Activated T-cell treated with anti-CD3 and anti-CD28 coated beads, Interleukin-2, amount 50 U/mL, for 4 hours (primary cell): ENCODE data around the gene FAM210A. TPM values are rescaled to one million over a fixed set of nuclear protein-coding genes. Genes with fewer than 3 reads are reported as not detected.

ENCODE experiments used
- ATAC-seq, 2 donors: fragments of 200-7000 bp; cut with Tn5 transposase; one replicate each; pipeline ENCODE4 v1.10.0; 2021
- DNase-seq: peaks from one replicate; pipeline ENCODE4 v3.0.0-alpha.2; 2020
- H3K27me3 Mint-ChIP-seq: one replicate; pipeline ENCODE4 v1.8.0; 2021; ENCODE audit warnings: low read depth, mixed read lengths
- H3K36me3 Mint-ChIP-seq: one replicate; pipeline ENCODE4 v1.8.0; 2022; ENCODE audit warnings: mixed read lengths; ENCODE audit not compliant: insufficient read depth
- H3K4me1 Mint-ChIP-seq: one replicate; pipeline ENCODE4 v1.8.0; 2021; ENCODE audit warnings: low read depth, mixed read lengths
- H3K4me3 Mint-ChIP-seq: one replicate; pipeline ENCODE4 v1.8.0; 2021; ENCODE audit warnings: mild to moderate bottlenecking, moderate library complexity, mixed read lengths
- H3K9me3 Mint-ChIP-seq: one replicate; pipeline ENCODE4 v1.8.0; 2021; ENCODE audit warnings: mixed read lengths
- total RNA-seq, 3 donors: library from RNA; stranded (reverse); gene quantifications; one replicate each; pipeline ENCODE4 v1.2.1, GENCODE V29; 2021

Gene FAM210A
- total RNA-seq, 3 donors from 2014 or later: 24.6 to 32.9 (median 28.6) TPM

GRCh38 chr18:13626544-13626908 is 99.8 kb downstream of the FAM210A start:
- Mint-ChIP-seq H3K9me3 (no peaks in the 10 kb centered on the region), H3K4me3 (no peak overlapping the region), H3K4me1 (peaks cover 7% of the 10 kb centered on the region), H3K27me3 (no peaks in the 10 kb centered on the region), H3K36me3 (peaks cover 20% of the 10 kb centered on the region)
- no peak for DNase-seq
- ATAC-seq: no peak

GRCh38 chr18:13625843-13626543 is 100.4 kb downstream of the FAM210A start:
- Mint-ChIP-seq H3K4me3 (no peak overlapping the region), H3K36me3 (peaks cover 20% of the 10 kb centered on the region)

GRCh38 chr18:13625355-13625754 is 101.0 kb downstream of the FAM210A start:
- H3K4me3 Mint-ChIP-seq: no peak overlapping the region
- H3K4me1 Mint-ChIP-seq: peaks cover 7% of the 10 kb centered on the region
- H3K9me3 Mint-ChIP-seq: no peaks in the 10 kb centered on the region
- no peaks in the 10 kb centered on the region for H3K27me3 Mint-ChIP-seq
- ATAC-seq (no peak), DNase-seq (no peak)
- peaks cover 20% of the 10 kb centered on the region for H3K36me3 Mint-ChIP-seq

More at GRCh38 chr18:13625843-13626543, 100.4 kb downstream of the FAM210A start:
- DNase-seq: no peak
- ATAC-seq: no peak
- H3K9me3 Mint-ChIP-seq: no peaks in the 10 kb centered on the region
- peaks cover 7% of the 10 kb centered on the region for H3K4me1 Mint-ChIP-seq
- H3K27me3 Mint-ChIP-seq: no peaks in the 10 kb centered on the region

GRCh38 chr18:13624563-13625237 is 101.7 kb downstream of the FAM210A start:
- Mint-ChIP-seq H3K4me3 (no peak overlapping the region), H3K9me3 (no peaks in the 10 kb centered on the region), H3K36me3 (peaks cover 17% of the 10 kb centered on the region), H3K27me3 (no peaks in the 10 kb centered on the region), H3K4me1 (peaks cover 2% of the 10 kb centered on the region)
- DNase-seq: no peak
- no peak for ATAC-seq

GRCh38 chr18:13623871-13624270 is 102.5 kb downstream of the FAM210A start:
- ATAC-seq (no peak), DNase-seq (no peak)
- peaks cover 17% of the 10 kb centered on the region for H3K36me3 Mint-ChIP-seq
- H3K27me3 Mint-ChIP-seq: no peaks in the 10 kb centered on the region
- H3K4me1 Mint-ChIP-seq: peaks cover 2% of the 10 kb centered on the region
- no peaks in the 10 kb centered on the region for H3K9me3 Mint-ChIP-seq
- no peak overlapping the region for H3K4me3 Mint-ChIP-seq

- H3K4me3 Mint-ChIP-seq: no peak overlapping the region
- peaks cover 2% of the 10 kb centered on the region for H3K4me1 Mint-ChIP-seq
- H3K27me3 Mint-ChIP-seq: no peaks in the 10 kb centered on the region
- ATAC-seq (no peak), DNase-seq (no peak)
- H3K36me3 Mint-ChIP-seq: peaks cover 17% of the 10 kb centered on the region
- no peaks in the 10 kb centered on the region for H3K9me3 Mint-ChIP-seq
Observed at GRCh38 chr18:13623348-13623747, 103.0 kb downstream of the FAM210A start.

GRCh38 chr18:13622751-13623150 is 103.6 kb downstream of the FAM210A start:
- no peak for DNase-seq
- H3K4me3 Mint-ChIP-seq: no peak overlapping the region
- H3K27me3 Mint-ChIP-seq: no peaks in the 10 kb centered on the region
- no peaks in the 10 kb centered on the region for H3K9me3 Mint-ChIP-seq
- ATAC-seq: no peak
- peaks cover 17% of the 10 kb centered on the region for H3K36me3 Mint-ChIP-seq
- peaks cover 4% of the 10 kb centered on the region for H3K4me1 Mint-ChIP-seq

GRCh38 chr18:13621886-13622619 is 104.3 kb downstream of the FAM210A start:
- Mint-ChIP-seq H3K4me1 (peaks cover 9% of the 10 kb centered on the region), H3K27me3 (no peaks in the 10 kb centered on the region), H3K4me3 (no peak overlapping the region), H3K9me3 (no peaks in the 10 kb centered on the region), H3K36me3 (peaks cover 17% of the 10 kb centered on the region)
- DNase-seq: no peak
- ATAC-seq: no peak

GRCh38 chr18:13621446-13621849 is 104.9 kb downstream of the FAM210A start:
- peaks cover 15% of the 10 kb centered on the region for H3K4me1 Mint-ChIP-seq
- no peaks in the 10 kb centered on the region for H3K27me3 Mint-ChIP-seq
- DNase-seq (no peak), ATAC-seq (no peak)
- no peaks in the 10 kb centered on the region for H3K9me3 Mint-ChIP-seq
- H3K4me3 Mint-ChIP-seq: no peak overlapping the region
- H3K36me3 Mint-ChIP-seq: peaks cover 17% of the 10 kb centered on the region

GRCh38 chr18:13620818-13621445 is 105.4 kb downstream of the FAM210A start:
- no peaks in the 10 kb centered on the region for H3K9me3 Mint-ChIP-seq
- H3K4me3 Mint-ChIP-seq: no peak overlapping the region
- peaks cover 20% of the 10 kb centered on the region for H3K4me1 Mint-ChIP-seq
- DNase-seq (no peak), ATAC-seq (no peak)
- H3K27me3 Mint-ChIP-seq: no peaks in the 10 kb centered on the region
- H3K36me3 Mint-ChIP-seq: peaks cover 13% of the 10 kb centered on the region

- Mint-ChIP-seq H3K4me1 (peaks cover 27% of the 10 kb centered on the region), H3K27me3 (no peaks in the 10 kb centered on the region), H3K36me3 (peaks cover 13% of the 10 kb centered on the region), H3K9me3 (no peaks in the 10 kb centered on the region), H3K4me3 (no peak overlapping the region)
- ATAC-seq (no peak), DNase-seq (no peak)
Observed at GRCh38 chr18:13620206-13620672, 106.1 kb downstream of the FAM210A start.

GRCh38 chr18:13619505-13620205 is 106.7 kb downstream of the FAM210A start:
- no peak for ATAC-seq
- H3K4me3 Mint-ChIP-seq: no peak overlapping the region
- no peak for DNase-seq
- H3K9me3 Mint-ChIP-seq: no peaks in the 10 kb centered on the region
- peaks cover 30% of the 10 kb centered on the region for H3K4me1 Mint-ChIP-seq
- H3K36me3 Mint-ChIP-seq: peaks cover 10% of the 10 kb centered on the region
- H3K27me3 Mint-ChIP-seq: no peaks in the 10 kb centered on the region

GRCh38 chr18:13618760-13619438 is 107.5 kb downstream of the FAM210A start:
- Mint-ChIP-seq H3K9me3 (no peaks in the 10 kb centered on the region), H3K4me1 (peaks cover 38% of the 10 kb centered on the region), H3K27me3 (no peaks in the 10 kb centered on the region), H3K36me3 (peaks cover 10% of the 10 kb centered on the region), H3K4me3 (no peak overlapping the region)
- no peak for ATAC-seq
- DNase-seq: no peak
